GM18502 (cell line): Measurements from ENCODE around the gene SIL1.
"Not testable (repeated sequence)": the region's sequence is repeated elsewhere in the genome, so short reads cannot be mapped to it uniquely, and the experiment has no call there.

Experiments
- ATAC-seq: cut with Tn5 transposase; IDR thresholded peaks from one replicate; pipeline ENCODE4 v1.9.1; 2021; ENCODE audit warnings: mild to moderate bottlenecking; ENCODE audit not compliant: unreplicated experiment, poor library complexity

SIL1 gene

DNA sequence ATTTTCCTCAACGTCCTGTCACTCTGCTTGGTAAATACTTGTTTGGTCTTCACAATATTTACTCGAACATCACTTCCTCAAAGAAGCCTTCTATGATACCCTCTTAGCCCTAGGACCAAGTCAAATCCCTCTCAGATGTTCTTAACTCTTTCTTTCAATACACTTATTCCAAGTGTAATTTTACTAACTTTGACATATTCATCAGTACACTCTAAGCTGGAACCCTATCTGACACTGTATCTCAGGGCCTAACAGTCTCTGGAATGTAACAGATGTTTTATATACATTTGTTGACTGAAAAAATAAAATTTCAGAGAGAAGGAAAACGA lies 19.6 kb downstream of the SIL1 start:
- peak; percentile 11 for ATAC-seq

DNA sequence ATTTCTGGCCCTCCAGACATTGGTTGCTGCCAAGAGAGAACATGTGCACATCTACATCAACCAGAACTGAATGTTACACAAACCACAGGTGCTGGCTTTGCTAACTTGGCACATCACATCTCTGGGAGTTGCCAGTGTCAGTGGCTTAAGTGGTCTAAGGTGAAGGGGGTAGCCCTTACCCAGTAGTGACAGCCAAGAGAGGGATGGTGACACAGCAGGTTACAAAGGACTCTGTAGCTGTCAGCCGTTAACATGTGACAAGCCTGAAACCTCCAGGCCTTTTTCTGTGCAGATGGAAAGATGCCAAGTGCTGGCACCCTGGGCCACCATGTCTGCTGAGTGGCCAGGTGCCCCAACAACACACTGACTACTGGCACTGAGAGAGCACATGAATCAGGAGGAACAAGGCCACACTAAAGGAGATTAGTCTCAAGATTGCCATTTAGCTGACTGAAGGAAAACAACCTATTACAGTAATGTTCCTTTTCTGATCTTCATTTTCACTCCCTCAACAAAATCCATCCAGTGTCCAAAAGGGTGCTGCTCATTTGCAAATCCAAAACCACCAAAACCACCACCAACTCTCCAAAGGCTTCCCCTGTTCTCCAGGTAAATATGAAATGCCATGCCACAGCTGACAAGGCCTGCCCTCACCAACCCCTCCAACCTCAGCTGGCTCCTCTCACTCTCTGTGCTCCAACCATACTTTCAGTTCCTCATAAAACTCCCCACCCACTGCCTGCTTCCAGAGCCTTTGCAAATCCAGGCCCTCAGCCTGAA lies 20.2 kb downstream of the SIL1 start:
- ATAC-seq = peak; percentile 72

DNA sequence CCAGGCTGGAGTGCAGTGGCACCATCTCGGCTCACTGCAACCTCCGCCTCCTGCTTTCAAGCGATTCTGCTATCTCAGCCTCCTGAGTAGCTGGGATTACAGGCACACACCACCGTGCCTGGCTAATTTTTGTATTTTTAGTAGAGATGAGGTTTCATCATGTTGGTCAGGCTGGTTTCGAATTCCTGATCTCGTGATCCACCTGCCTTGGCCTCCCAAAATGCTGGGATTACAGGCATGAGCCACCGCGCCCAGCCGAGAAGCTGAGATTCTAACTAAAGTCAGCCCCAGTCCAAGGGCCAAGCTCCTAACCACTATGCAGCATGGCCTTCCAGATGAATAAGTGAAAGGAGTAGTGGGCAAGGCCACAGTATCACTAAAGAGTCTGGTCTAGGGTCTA lies 20.9 kb downstream of the SIL1 start:
- not testable (repeated sequence) for ATAC-seq

DNA sequence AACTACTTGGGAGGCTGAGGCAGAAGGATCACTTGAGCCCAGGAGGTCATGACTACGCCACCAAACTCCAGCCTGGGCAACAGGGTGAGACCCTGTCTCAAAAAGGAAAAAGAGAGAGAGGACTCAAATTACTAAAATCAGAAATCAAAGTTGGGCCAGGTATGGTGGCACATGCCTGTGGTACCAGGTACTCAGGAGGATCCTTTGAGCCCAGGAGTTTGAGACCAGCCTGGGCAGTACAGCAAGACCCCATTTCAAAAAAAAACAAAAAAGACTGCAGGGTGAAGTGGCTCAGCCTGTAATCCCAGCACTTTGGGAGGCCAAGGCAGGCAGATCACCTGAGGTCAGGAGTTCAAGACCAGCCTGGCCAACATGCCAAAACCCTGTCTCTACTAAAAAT lies 23.8 kb downstream of the SIL1 start:
- ATAC-seq = not testable (repeated sequence)

DNA sequence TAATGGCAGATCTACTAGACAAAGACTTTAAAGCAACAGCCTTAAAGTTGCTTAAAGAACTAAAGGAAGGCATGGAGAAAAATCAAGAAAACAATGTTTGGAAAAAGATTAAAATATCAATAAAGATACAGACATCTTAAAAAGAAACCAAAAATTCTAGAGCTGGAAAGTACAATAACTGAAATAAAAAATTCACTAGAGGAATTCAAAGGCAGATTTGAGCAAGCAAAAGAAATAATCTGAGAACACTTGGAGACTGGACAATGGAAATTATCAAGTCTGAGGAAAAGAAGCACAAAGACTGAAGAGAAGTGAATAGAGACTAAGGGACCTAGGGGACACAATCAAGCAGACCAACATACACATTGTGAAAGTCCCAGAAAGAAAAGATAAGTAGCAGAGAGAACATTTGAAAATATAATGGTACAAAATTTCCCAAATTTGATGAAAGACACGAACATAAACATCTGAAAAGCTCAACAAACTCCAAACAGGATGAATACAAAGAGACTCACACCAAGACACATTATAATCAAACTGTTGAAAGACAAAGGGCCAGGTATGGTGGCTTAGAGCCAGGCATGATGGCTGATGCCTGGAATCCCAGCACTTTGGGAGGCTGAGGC lies 26.3 kb downstream of the SIL1 start:
- no peak for ATAC-seq

DNA sequence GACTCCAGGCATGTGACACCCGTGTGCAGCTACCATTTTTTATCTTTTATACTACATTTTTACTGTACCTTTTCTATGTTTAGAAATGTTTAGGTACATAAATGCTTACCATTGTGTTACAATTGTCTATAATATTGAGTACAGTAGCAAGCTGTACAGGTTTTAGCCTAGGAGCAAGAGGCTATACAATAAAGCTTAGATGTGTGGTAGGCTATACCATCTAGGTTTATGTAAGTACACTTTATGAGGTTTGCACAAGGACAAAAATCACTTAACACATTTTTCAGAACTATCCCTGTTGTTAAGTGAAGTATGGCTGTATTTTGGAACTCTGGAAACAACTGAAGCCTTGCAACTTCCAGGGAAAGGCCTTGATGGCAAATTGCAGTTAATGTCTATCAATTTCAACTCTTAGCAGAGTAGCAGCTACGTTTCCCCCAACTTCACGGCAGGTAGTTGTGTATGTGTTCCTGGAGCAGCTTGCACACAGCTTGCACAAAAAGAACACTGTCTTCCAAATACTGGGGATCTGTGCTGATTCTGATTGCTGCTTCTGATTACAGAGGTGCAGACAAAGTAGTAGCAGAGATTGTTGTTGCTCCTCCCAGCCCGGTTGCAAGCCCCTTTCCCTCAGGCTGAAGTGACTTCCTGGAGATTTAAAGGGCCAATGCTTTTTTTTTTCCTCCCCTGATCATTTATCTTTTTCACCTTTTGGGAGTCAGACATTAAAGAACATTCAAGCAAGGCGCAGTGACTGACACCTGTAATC lies 30.0 kb downstream of the SIL1 start:
- ATAC-seq = no peak

DNA sequence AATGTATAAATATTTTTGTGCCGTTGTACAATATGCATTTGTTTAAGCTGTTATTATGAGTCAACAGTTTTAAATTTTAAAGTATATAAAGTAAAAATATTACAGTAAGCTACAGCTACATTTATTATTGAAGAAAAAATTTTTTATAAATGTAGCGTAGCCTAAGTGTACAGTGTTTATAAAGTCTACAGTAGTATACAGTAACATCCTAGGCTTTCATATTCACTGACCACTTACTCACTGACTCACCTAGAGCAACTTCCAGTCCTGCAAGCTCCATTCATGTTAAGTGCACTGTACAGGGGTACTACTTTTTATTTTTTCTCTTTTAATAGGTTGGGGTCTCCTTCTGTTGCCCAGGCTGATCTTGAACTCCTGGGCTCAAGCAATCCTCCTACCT lies 30.6 kb downstream of the SIL1 start:
- ATAC-seq = no peak

DNA sequence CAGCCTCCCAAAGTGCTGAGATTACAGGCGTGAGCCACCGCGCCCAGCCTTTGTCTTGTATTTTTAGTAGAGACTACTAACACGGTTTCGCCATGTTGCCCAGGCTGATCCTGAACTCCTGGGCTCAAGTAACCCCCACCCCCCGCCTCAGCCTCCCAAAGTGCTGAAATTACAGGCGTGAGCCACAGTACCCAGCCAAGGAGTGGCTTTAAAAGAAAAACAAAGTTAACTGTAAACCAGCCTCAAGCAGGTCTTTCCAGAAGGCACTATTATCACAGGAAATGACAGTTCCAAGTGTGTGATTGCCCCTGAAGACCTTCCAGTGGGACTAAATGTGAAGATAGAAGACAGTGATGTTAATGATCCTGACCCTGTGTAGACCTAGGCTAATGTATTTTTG lies 31.1 kb downstream of the SIL1 start:
- ATAC-seq = no peak

DNA sequence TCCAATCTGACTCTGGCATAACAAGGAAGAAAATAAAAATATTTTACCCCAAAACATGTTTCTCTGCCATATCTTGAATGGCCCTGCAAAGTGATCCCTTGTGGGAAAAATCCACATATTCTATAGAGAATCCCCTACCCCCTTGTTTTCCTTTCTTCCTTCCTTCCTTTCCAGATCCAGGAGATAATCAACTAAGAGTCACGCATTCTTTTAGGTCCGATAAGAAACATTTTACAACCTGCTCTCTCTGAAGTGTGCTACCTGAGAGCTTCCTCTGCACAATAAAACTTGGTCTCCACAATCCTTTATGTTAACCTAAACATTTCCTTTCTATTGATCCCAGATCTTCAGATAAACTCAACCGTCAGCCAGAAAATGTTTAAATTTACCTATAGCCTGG lies 33.3 kb downstream of the SIL1 start:
- ATAC-seq = not testable (repeated sequence)

DNA sequence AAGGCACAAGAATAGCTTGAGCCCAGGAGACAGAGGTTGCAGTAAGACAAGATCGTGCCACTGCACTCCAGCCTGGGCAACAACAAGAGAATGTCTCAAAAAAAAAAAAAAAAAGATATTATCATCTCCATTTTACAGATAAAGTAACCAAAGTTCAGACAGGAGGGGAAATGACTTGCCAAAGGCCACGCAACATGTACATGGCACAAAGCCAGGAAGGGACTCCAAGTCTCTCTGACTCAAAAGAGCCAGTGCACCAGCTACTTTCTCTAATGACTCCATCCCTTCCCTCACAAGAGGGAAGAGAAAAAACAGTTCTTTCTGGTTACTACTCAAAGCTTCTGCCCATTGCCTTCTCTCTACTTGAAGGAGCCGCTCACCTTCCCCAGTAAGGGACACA lies 34.1 kb downstream of the SIL1 start:
- ATAC-seq = no peak

DNA sequence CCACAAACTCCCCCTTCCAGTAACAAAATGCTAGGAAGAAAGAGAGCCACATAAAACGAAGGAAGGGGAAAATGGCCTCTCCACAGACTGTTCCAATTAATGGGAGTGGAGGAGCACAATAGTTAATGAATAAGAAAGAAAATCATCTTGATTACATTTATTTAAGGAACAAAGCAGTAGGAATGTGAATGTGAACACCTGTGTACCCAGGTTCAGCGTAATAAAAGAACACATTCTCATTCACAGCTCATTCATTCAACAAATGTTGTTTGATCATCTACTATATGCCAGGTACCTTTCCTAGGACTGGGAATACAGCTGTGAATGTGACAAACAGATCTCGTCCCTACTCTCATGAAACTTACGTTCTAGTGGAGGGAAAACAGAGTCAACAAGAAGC lies 35.7 kb downstream of the SIL1 start:
- no peak for ATAC-seq

DNA sequence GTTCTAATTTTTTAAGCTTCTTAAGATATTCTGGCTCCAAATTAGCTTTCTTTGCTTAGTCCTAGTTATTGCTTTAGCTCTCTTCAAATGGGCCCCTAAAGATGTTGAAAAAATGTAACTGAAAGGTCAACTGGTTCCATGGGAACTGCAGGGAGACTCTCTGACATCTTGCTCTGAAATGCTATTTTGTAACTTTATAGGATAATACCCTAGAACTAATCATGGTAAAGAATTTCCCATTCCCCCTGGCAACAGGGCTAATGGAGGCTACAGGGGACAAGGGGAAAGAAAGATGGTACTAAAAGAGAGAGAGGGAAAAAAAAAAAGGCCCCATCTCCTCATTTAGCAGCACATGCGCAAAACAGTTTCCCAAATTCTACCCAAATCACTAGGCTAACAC lies 39.4 kb downstream of the SIL1 start:
- no peak for ATAC-seq

DNA sequence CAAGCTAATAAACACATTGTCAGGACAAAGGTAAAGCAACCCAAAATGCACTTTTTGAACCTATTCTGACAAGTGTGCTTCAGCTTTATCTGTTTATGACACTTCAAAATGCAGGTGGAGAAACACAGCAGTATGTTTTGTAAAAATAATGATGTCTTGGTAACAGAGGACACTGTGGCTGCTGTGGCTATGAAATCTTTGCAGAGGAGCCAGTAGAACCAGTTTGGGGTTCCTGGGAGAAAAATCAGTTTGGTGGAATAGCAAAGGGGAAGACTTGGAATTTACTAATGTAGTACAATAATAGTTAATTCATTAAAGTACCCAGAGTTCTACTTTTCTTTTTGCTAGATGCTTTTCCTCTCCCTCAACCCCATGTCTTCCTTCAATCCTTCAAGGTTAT lies 40.6 kb downstream of the SIL1 start:
- ATAC-seq = no peak

DNA sequence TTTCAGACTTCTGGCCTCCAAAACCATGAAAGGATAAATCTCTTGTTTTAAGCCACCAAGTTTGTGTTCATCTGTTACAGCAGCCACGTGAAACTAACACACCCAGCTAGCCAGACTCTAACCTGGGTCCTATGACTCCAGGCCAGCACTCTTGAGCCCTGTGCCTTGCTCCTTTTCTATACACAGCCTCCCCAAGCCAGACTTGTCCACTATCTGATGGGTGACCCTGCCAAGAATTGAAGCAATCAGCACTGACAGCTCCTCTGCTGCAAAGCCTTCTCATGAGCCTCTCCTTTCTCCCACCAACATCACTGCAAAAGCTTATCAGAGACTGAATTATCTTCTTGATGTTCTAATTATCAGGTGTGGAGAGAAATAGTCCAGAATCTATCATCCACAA lies 41.4 kb downstream of the SIL1 start:
- ATAC-seq = no peak

DNA sequence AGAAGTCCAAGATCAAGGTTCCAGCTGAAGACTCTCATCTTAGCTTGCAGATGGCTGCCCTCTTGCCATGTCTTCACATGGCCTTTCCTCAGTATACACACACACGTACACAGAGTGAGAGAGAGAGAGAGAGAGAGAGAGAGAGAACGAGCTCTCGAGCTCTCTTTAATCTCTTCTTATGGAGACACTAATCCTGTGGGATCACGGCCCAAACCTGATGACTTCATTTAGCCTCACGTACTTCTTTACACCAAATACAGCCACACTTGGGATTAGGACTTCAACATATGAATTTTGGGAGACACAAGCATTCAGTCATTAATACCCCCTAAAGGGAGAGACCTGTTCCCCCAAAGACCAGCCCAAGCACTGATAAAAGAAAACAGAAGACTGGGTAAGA lies 42.8 kb downstream of the SIL1 start:
- no peak for ATAC-seq

DNA sequence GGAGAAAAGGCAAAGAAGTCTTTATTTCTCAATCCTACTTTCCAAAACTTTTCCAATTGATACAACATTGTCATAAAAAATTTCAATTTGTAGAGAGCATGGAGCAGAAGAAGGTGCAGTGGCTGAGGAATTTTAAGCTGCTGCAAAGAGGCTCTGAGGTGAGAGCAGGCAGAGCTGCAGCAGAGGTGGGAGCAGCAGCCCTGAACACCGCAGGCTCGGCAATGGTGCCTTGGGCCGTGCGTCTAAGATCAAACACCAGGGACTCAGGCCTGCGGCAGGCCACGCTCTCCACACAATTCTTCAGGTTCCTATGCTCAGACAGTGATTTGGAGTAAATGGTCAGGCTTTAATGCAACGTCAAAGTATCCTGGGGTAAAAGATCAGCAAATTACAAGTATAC lies 46.3 kb downstream of the SIL1 start:
- ATAC-seq = no peak

DNA sequence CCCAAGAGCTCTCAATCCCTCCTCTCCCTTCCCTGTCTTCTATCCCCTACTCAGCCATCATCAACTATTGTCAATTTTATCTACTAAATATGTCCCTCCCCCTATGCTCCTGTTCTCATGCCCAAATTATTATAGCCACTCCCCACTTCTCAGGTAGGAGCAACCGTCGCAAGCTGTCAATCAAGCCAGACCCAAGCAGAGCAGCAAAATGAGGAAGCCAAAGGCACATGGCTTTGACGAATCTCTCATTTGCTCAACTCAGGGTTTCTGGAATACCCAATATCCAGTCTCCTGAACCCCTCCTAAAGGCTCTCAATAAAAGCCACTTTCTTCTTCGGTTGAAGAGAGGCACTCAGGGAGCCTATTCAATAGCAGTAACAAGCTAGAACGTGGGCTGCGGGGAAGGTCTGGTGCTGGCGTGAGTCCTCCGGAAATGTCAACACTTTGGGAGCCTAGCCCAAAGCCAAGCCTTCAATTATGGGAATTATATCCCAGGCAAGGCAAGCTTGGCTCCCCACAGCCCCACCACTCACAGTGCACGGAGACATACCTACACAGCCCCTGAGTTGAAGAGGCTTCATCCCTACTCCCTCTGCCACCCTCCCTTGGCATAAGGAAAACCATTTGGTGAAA lies 47.7 kb downstream of the SIL1 start:
- ATAC-seq = no peak

DNA sequence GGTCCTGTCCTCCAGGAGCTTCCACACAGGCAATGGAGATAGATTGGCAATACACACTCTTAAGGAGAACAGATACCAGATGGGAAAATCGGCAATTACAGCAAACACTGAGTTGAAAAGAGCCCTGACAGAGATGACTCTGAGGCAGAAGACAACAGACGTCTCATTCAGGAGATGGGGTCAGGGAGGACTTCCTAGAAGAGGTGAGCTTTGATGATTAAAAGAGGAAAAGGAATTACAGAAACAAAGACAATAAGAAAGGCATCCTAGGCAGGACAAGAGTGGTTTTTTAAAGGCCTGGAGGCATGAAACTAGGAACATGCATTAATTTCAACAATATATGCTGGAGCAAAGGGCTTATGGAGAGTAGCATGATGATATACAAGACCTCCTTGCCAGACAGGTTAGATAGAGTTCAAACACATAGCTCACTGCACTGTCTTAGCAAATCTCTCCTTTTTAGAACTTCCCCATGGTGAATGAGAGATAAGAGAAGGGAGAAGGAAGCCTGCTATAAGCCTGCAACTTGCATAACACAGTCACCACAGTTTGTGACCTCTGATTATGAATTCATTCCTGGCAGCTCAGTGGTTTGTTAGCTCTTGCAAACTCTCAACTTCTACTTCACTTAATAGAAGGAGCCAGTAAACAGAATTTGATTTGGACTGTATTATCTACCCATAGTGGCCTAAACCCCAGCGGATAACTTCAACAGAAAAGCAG lies 48.5 kb downstream of the SIL1 start:
- no peak for ATAC-seq

DNA sequence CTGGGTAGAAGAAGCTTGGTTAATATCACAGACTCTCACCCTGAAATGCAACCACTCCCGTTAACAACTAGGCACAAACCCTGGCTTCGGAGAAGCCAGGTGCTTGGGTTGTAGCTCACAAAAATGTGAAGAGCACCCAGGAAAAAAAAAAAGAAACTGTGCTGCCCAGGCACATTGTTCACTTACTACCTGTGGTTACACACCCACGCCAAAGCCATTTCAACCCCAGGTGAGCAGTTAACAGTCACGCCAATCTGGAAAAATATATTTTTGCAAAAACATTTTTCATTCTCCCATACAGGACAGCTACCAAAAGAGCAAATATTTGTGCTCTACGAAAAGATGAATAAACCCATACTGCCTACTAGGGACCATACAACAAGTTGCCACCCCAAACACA lies 49.2 kb downstream of the SIL1 start:
- no peak for ATAC-seq

DNA sequence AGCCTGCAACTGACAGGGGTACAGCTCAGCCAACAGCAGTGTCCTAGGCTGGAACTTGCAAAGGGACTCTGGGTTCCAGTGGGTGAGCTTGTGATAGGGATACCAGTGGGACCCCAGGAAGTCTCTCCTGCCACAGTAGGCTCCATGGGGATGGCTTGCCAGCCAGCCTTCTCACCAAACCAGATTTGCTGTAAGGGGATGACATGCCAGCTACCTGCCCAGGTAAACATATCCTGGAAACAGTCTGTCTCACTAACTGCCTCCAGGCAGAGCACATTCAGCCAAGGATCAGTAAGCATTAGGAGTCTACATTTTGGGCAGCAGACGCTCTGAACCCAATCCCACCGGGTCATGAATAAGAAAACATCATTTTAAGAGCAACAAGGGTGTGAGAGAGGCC lies 49.9 kb downstream of the SIL1 start:
- ATAC-seq = no peak
